ENCODE measurements around the gene GSDME. TPM values are rescaled to one million over a fixed set of nuclear protein-coding genes. Genes with fewer than 3 reads are reported as not detected.

The GSDME gene
- total RNA-seq, 1 donor = 70.8 TPM

GRCh38 chr7:24764011-24764410 lies 6.7 kb upstream of the GSDME start:
- no peak for TF ChIP-seq CTCF (IDR thresholded peaks at IDR 0.05; ENCODE audit: insufficient read depth, low read depth, low read length)
- no peak for DNase-seq (ENCODE audit: low read depth)
- H3K4me3 ChIP-seq (ENCODE audit: low read depth, low read length) = no peak overlapping the region

DNA sequence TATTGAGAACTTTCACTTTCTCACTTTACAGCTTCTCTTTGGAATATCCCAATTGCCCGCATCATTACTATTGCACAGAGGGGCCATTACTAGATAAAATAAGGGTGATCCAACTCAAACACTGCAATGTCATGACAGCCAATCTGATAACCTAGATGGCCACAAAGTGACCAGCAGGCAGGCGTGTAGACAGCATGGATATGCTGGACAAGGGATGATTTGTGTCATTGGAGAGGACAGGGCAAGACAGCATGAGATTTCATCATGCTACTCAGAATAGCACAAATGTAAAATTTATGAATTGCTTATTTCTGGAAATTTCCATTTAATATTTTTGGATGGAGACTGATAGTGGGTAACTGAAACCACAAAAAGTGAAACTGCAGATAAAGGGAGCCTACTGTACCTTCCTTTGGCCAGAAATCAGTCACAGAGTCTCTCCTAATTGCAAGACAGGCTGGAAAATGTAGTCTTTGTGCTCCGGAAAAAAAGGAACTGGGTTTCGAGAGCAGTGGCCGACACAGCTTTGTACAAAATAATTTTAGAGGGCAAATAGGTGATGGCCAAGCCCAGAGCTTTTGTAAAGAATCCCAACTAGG lies 6.1 kb upstream of the GSDME start:
- no peak for TF ChIP-seq CTCF (IDR thresholded peaks at IDR 0.05; ENCODE audit: insufficient read depth, low read depth, low read length)
- no peak overlapping the region for H3K4me3 ChIP-seq (ENCODE audit: low read depth, low read length)
- DNase-seq (ENCODE audit: low read depth) = no peak

DNA sequence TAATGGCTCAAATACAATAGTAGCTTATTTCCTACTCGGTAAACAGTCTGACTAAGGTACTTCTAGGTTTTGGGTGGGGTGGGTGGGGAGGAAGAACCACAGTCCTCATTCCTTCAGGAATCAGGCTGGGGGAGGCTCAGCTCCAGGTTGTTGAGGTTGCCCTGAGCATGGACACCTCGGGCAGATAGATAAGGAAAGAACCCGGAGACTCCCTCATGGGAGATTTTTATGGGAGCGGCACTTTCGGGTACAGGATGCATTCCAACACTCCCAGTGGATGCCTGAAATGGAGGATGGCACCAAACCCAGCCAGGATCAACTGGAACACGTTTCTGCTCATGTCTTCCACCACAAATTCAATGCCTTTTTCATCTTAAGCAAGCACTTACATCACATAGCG lies 5.5 kb upstream of the GSDME start:
- TF ChIP-seq CTCF (IDR thresholded peaks at IDR 0.05; ENCODE audit: insufficient read depth, low read depth, low read length) = no peak
- no peak overlapping the region for H3K4me3 ChIP-seq (ENCODE audit: low read depth, low read length)
- no peak for DNase-seq (ENCODE audit: low read depth)

GRCh38 chr7:24760968-24761367 lies 3.7 kb upstream of the GSDME start:
- no peak for TF ChIP-seq CTCF (IDR thresholded peaks at IDR 0.05; ENCODE audit: insufficient read depth, low read depth, low read length)
- DNase-seq (ENCODE audit: low read depth) = no peak
- H3K4me3 ChIP-seq (ENCODE audit: low read depth, low read length) = no peak overlapping the region

DNA sequence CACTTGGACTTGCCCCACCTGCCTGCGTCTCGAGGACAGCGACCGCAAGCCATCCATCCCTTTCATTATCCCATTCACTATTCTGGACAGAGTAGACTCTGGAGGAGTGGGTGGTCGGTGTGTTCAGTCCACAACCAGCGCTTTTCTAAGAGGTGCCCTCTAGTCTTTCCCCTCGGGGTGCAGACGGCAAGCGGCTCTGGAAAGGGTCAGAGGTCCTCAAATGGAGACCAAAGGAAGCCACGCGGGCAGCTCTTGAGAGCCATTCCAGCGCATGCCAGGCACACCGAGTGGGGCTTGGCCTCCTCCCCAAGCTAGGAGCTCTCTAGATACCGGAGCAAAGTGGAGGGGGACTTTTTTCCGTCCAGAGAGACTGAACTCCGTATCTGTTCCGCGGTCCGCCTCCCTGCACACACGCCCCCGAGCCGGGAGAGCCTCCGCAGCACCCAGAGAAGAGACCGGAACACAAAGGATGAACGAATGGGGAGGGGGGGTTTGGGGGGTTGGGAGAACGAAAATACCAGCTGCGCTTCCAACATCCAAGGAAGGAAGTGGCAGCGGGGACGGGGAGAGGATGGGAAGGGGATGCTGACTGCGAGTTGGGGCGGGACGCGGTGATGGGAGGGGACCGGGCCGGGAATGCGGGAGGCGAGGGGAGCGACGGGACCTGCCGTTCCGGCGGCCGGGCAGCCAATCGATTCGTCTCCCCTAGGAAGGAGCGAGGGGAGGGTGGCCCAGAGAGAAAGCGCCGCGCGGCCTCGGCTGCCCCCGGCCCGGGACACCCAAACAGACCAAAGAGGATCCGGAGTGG lies 515 bp downstream of the GSDME start:
- peak overlapping the region; percentile 79 for H3K4me3 ChIP-seq (ENCODE audit: low read depth, low read length)
- DNase-seq (ENCODE audit: low read depth) = peak; percentile 64
- TF ChIP-seq CTCF (IDR thresholded peaks at IDR 0.05; ENCODE audit: insufficient read depth, low read depth, low read length) = no peak

GRCh38 chr7:24755541-24756407 lies 1.5 kb downstream of the GSDME start:
- peak; percentile 17 for DNase-seq (ENCODE audit: low read depth)
- H3K4me3 ChIP-seq (ENCODE audit: low read depth, low read length) = peak overlapping the region; percentile 79
- no peak for TF ChIP-seq CTCF (IDR thresholded peaks at IDR 0.05; ENCODE audit: insufficient read depth, low read depth, low read length)

Data from fibroblast of villous mesenchyme (primary cell).